Activated naive CD8-positive, alpha-beta T cell treated with anti-CD3 and anti-CD28 coated beads, Interleukin-2, amount 10 ng/mL, durations not matched to agents 7 days and 5 days (primary cell): Measurements from ENCODE around the gene MYO3B. TPM values are rescaled to one million over a fixed set of nuclear protein-coding genes. Genes with fewer than 3 reads are reported as not detected.

Source experiments
- ATAC-seq: fragments of 150-1000 bp; cut with Tn5 transposase; one replicate; pipeline ENCODE4 v1.10.0; 2021; ENCODE audit warnings: low read depth, moderate library complexity
- POLR2A ChIA-PET: fragments of 350-600 bp; sonication (Branson Sonifier 250); formaldehyde crosslinking; loops from one replicate; lab custom pipeline; 2021; ENCODE audit warnings: antibody characterized with exemption; lab: Charles Lee
- DNase-seq: peaks from one replicate; pipeline ENCODE4 v3.0.0; 2021
- H3K27ac Mint-ChIP-seq: one replicate; pipeline ENCODE4 v1.8.0; 2022; ENCODE audit warnings: mild to moderate bottlenecking, mixed read lengths
- H3K27me3 Mint-ChIP-seq: one replicate; pipeline ENCODE4 v1.8.0; 2022; ENCODE audit warnings: mild to moderate bottlenecking, moderate library complexity, mixed read lengths
- H3K36me3 Mint-ChIP-seq: one replicate; pipeline ENCODE4 v1.8.0; 2021; ENCODE audit warnings: mild to moderate bottlenecking, mixed read lengths
- H3K4me1 Mint-ChIP-seq: one replicate; pipeline ENCODE4 v1.8.0; 2021; ENCODE audit warnings: mixed read lengths
- H3K4me3 Mint-ChIP-seq: one replicate; pipeline ENCODE4 v1.8.0; 2022; ENCODE audit warnings: mild to moderate bottlenecking, moderate library complexity, mixed read lengths
- H3K9me3 Mint-ChIP-seq: one replicate; pipeline ENCODE4 v1.8.0; 2021; ENCODE audit warnings: mixed read lengths
- total RNA-seq, 2 experiments: library from RNA; stranded (reverse); gene quantifications; one replicate each; pipeline ENCODE4 v1.2.3, GENCODE V29; 2021

MYO3B gene, protein sequence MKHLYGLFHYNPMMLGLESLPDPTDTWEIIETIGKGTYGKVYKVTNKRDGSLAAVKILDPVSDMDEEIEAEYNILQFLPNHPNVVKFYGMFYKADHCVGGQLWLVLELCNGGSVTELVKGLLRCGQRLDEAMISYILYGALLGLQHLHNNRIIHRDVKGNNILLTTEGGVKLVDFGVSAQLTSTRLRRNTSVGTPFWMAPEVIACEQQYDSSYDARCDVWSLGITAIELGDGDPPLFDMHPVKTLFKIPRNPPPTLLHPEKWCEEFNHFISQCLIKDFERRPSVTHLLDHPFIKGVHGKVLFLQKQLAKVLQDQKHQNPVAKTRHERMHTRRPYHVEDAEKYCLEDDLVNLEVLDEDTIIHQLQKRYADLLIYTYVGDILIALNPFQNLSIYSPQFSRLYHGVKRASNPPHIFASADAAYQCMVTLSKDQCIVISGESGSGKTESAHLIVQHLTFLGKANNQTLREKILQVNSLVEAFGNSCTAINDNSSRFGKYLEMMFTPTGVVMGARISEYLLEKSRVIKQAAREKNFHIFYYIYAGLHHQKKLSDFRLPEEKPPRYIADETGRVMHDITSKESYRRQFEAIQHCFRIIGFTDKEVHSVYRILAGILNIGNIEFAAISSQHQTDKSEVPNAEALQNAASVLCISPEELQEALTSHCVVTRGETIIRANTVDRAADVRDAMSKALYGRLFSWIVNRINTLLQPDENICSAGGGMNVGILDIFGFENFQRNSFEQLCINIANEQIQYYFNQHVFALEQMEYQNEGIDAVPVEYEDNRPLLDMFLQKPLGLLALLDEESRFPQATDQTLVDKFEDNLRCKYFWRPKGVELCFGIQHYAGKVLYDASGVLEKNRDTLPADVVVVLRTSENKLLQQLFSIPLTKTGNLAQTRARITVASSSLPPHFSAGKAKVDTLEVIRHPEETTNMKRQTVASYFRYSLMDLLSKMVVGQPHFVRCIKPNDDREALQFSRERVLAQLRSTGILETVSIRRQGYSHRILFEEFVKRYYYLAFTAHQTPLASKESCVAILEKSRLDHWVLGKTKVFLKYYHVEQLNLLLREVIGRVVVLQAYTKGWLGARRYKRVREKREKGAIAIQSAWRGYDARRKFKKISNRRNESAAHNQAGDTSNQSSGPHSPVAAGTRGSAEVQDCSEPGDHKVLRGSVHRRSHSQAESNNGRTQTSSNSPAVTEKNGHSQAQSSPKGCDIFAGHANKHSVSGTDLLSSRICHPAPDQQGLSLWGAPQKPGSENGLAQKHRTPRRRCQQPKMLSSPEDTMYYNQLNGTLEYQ (N-terminal part only)
- under 1 TPM; 0.09 to 0.11 TPM for total RNA-seq

DNA sequence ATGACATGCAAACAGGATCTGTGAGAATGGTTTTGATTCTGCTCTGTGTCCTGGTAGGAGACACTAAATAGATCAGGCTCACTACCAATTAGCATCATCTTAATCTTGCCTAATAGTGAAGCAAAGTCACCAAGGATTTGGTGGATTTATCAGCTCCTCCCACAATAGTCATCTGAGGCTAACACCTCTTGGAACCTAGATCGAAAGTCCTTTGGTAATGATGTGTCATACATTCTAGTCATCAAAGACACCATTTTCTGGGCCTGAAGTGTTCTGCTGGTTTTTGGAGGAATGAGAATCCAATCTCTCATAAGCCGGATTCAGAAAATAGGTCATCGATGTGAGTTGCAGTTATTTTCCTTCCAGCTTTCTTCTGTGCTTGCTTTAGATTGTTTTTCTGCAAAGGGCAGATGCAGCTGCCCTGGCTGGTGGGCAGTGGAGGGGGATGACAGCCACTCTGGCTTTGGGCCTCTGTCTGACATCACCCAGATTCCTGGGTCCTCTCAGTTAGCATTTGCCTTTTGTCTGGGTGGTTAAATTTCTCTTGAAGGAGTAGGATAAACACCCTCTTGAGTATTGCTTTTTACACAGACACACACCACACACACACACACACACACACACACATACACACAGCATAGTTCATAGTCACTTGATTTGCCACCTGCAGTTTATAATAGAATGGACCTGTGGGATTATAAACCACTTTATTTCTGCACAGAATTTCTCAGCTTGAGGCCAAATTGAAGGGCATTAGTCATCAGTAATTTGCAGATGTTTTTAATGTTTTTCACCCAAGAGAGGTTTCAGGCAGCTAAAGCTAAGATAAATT is at the start of gene MYO3B:
MYO3B (plus strand) TSS at position 198 of the 832 bp plus-strand sequence; CDS start at position 339, 141 bp downstream.
- DNase-seq (no peak), ATAC-seq (peak; percentile 22)
- Mint-ChIP-seq H3K36me3 (no peaks in the 10 kb centered on the region), H3K27me3 (no peaks in the 10 kb centered on the region), H3K4me1 (peaks cover 3% of the 10 kb centered on the region), H3K4me3 (no peak within 1 kb of the TSS), H3K27ac (no peak within 1 kb of the TSS), H3K9me3 (peaks cover 2% of the 10 kb centered on the region)
- POLR2A ChIA-PET: no interaction called here

DNA sequence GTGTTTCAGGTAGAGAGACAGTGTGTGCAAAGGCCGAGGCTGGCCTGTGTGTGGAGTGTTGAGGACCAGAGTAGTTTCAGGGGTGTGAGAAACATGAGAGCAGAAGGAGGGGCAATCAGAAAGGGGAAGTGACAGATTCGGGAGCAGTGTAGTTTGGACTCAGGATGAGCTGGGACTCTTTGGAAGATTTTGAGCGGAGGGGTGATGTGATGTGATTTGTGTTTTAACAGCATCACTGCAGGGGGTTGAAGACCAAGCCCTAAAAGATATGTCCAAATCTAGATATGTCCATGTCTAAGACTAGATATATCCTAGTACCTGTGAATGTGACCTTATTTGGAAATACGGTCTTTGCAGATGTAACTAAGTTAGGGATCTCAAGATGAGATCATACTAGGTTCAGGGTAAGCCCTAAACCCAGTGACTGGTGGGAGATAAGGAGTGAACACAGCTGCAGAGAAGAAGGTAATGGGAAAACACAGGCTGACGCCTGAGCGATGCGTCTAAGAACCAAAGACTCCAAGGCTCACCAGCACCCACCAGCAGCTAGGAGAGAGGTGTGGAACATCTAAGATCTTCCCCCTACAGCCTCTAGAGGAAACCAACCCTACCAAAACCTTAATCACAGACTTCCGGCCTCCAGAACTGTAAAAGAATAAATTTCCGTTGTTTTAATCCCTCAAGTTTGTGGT is 38.5 kb upstream of the MYO3B start:
- ATAC-seq (no peak), DNase-seq (no peak)
- H3K27me3 Mint-ChIP-seq: peaks cover 4% of the 10 kb centered on the region
- H3K36me3 Mint-ChIP-seq: no peaks in the 10 kb centered on the region
- no peak overlapping the region for H3K4me3 Mint-ChIP-seq
- peak overlapping the region; percentile 59 for H3K27ac Mint-ChIP-seq
- POLR2A ChIA-PET: no interaction called here
- H3K4me1 Mint-ChIP-seq: peaks cover 6% of the 10 kb centered on the region
- H3K9me3 Mint-ChIP-seq: peaks cover under 1% of the 10 kb centered on the region

DNA sequence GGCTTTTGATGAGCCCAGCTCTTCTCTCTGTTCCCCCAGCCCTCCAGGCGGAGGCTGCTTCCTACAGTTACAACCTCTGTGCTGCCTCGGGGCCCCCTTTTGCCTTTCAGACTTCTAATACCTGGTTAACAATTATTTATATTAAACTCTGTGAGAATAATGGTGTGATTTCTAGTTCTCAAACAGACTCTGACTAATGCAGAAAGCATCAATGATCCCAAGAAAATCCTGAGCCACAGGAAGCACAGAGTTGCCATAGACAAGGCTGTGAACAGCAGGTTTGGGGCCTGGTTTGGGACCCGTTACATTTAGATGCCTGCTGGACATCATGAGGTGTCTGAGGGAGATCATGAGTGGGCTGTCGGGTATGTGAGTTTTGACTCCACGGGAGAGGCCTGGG is 37.4 kb upstream of the MYO3B start:
- H3K4me3 Mint-ChIP-seq: no peak overlapping the region
- no peaks in the 10 kb centered on the region for H3K36me3 Mint-ChIP-seq
- ATAC-seq: no peak
- POLR2A ChIA-PET: no interaction called here
- H3K27ac Mint-ChIP-seq: no peak overlapping the region
- H3K4me1 Mint-ChIP-seq: peaks cover 6% of the 10 kb centered on the region
- H3K27me3 Mint-ChIP-seq: peaks cover 7% of the 10 kb centered on the region
- no peaks in the 10 kb centered on the region for H3K9me3 Mint-ChIP-seq
- DNase-seq: no peak

DNA sequence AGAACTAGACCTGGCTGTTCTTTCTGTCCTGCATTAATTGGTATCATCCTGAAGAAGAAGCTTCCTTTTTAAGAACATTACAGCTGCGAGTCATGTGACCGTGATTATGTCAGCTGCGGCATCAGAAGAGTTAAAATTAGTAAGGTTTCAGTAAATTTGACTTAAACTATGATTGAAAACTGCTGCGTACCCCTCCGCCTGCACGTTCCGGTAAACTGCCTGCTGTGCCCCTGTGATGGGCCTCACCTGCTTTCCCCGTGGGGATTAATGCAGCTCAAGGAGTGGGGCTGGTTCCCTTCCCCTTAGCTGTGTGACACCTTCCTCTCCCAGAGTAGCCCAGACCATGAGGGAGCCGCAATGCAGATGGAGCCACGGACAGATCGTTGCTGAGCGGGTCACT is 36.1 kb upstream of the MYO3B start:
- Mint-ChIP-seq H3K36me3 (no peaks in the 10 kb centered on the region), H3K27ac (no peak overlapping the region), H3K4me3 (no peak overlapping the region), H3K9me3 (no peaks in the 10 kb centered on the region), H3K4me1 (peaks cover 6% of the 10 kb centered on the region), H3K27me3 (peaks cover 9% of the 10 kb centered on the region)
- ATAC-seq: no peak
- DNase-seq: no peak
- POLR2A ChIA-PET: no interaction called here

DNA sequence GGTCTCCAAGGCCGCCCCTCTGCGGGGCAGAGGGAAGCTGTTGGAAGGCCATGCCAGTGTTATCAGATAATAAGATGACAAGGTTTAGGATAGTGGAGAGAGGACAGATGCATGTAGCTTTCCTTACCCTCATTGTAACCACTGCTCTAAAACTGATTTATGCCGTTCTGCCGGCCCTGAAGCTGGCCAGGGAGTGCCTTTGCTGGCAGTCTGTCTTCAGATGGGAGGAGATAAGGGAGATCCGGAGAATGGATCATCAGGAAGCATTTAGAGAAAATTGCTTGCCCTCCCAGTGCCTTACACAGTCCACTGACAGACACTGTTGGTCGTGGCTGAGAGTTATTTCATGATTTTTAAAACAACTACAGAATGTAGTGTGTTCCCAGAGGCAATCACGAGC is 35.4 kb upstream of the MYO3B start:
- H3K9me3 Mint-ChIP-seq: no peaks in the 10 kb centered on the region
- no peak for ATAC-seq
- peaks cover 6% of the 10 kb centered on the region for H3K4me1 Mint-ChIP-seq
- H3K27ac Mint-ChIP-seq: no peak overlapping the region
- H3K4me3 Mint-ChIP-seq: no peak overlapping the region
- no peaks in the 10 kb centered on the region for H3K36me3 Mint-ChIP-seq
- peaks cover 9% of the 10 kb centered on the region for H3K27me3 Mint-ChIP-seq
- DNase-seq: no peak
- POLR2A ChIA-PET: no interaction called here

DNA sequence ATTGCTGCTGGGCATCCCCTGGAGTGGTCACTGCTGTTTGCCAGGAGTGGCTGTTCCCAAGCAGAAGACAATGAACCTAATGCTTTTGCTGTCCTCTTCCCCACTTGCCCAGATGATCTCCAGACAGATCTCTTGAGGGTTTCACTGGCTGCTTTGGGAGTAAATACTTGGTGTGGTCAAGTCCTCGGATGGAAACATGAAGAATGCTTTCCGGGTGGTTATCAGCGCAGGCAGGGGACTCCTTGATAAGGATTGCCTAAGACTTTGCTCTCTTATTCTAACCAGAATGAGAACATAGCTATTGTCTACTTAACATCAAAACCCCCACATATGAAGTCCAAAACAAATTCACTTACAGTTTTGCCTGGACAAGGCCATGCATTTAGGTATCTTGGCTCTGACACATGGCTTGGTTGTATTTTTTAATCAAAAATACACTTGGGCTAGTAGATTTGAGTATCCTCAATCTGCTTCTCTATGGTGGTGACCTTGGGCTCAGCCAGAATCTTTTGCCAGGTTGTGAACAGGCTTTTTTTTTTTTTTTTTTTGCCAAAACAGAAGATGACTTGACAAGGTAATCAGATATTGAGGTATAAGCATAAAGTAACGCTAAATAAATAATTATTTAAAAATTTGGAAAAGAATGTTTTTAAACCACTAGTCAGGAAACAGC is 34.8 kb upstream of the MYO3B start:
- Mint-ChIP-seq H3K9me3 (no peaks in the 10 kb centered on the region), H3K4me1 (peaks cover 6% of the 10 kb centered on the region), H3K36me3 (no peaks in the 10 kb centered on the region), H3K27me3 (peaks cover 9% of the 10 kb centered on the region), H3K4me3 (no peak overlapping the region), H3K27ac (no peak overlapping the region)
- DNase-seq (no peak), ATAC-seq (no peak)
- POLR2A ChIA-PET: no interaction called here

DNA sequence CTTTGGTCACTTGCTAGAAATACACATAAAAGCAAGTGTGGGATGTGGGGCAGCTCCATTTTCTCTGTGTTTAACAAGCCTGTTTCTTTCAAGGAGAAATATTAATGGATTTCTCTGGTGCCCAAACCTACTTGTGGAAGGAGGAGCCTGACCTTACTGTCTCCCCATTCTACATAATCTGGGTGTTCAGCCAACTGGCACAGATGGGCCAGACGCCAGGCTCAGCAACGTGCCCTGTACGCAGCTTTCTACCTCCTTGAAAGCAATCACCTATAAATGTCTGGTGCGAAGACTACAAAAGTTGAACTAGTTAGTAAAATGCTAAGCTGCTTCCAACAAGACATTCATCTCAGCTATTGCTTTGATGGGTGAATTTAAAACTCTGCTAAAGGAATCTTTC is 33.2 kb upstream of the MYO3B start:
- H3K27me3 Mint-ChIP-seq: peaks cover 7% of the 10 kb centered on the region
- ATAC-seq: no peak
- no peaks in the 10 kb centered on the region for H3K36me3 Mint-ChIP-seq
- no peak for DNase-seq
- H3K27ac Mint-ChIP-seq: no peak overlapping the region
- no peak overlapping the region for H3K4me3 Mint-ChIP-seq
- H3K9me3 Mint-ChIP-seq: no peaks in the 10 kb centered on the region
- POLR2A ChIA-PET: no interaction called here
- H3K4me1 Mint-ChIP-seq: peaks cover 3% of the 10 kb centered on the region

DNA sequence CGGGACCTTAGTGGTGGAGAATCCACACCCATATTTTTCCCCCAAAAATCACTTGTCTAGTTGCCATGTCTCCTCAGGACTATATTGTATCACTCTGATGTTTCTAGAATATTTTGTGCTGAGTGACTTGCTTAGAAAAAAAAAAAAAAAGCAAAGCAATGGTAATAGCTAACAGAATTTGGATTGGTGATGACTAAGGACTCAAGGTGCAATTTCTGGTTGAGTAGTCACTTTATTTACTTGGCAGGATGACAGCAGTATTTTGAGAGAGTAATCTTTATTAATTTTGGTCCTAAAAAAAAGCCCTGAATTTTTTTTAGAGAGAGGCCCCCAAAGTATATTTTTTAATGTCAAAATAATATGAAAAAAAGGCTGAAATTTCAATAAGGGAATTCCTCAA is 32.8 kb upstream of the MYO3B start:
- Mint-ChIP-seq H3K27ac (no peak overlapping the region), H3K27me3 (peaks cover 7% of the 10 kb centered on the region), H3K4me3 (no peak overlapping the region), H3K36me3 (no peaks in the 10 kb centered on the region), H3K4me1 (no peaks in the 10 kb centered on the region), H3K9me3 (no peaks in the 10 kb centered on the region)
- ATAC-seq (no peak), DNase-seq (no peak)
- POLR2A ChIA-PET: no interaction called here

DNA sequence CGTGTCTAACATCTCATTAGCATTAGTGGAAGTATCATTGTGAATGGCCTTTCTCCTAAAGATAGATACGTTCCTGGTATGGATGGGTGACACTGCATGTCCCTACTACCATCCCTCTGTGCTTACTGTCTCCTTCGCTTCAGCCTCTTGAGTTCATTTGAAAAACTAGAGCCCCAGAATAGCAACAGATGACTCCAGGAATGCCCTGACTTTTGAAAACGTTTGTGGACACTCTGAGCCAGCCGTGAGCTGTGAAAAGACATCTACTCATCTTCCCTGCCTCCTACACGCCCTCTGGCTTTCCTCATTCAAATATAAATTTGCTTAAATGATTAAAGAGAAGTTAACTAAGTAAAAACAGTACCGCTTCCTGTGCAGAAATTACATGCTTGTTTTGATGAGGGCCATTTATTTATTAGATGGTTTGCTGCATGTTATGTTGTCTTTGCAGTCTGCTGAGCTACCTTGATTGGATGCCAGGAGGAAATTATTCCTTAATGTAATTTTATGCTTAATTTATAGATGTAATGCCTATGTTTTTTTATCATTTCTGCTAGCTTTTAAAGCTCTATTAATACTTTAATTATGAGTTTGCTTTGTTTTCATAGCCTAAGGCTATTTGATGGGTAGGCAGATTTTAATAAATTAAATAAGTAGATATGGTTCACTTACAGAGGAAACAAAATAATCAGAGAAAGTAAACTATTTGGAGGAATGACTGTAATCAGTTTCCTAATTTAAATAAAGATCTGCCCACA is 32.1 kb upstream of the MYO3B start:
- H3K36me3 Mint-ChIP-seq: no peaks in the 10 kb centered on the region
- DNase-seq (no peak), ATAC-seq (no peak)
- H3K4me3 Mint-ChIP-seq: no peak overlapping the region
- H3K9me3 Mint-ChIP-seq: no peaks in the 10 kb centered on the region
- H3K27ac Mint-ChIP-seq: no peak overlapping the region
- no peaks in the 10 kb centered on the region for H3K4me1 Mint-ChIP-seq
- POLR2A ChIA-PET: no interaction called here
- peaks cover 7% of the 10 kb centered on the region for H3K27me3 Mint-ChIP-seq

DNA sequence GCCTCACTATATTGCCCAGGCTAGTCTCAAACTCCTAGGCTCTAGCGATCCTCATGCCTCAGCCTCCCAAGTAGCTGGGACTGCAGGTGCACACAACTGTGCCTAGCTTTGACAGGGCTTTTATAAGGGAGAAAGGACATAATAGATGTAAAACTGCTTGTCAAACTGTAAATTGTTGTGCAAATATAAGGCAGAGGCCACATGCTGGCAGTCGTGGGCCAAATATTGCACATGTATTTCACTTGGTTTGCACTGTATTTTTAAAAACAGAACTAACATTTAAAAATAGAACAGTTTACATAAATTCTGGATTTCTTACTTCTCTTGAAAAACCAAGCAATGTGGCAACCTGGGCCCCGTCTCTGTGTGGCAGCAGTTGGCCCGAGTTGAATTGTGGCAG is 31.2 kb upstream of the MYO3B start:
- H3K27ac Mint-ChIP-seq: no peak overlapping the region
- peaks cover 7% of the 10 kb centered on the region for H3K27me3 Mint-ChIP-seq
- H3K36me3 Mint-ChIP-seq: no peaks in the 10 kb centered on the region
- H3K9me3 Mint-ChIP-seq: no peaks in the 10 kb centered on the region
- H3K4me1 Mint-ChIP-seq: no peaks in the 10 kb centered on the region
- no peak for DNase-seq
- POLR2A ChIA-PET: no interaction called here
- no peak overlapping the region for H3K4me3 Mint-ChIP-seq
- ATAC-seq: no peak

DNA sequence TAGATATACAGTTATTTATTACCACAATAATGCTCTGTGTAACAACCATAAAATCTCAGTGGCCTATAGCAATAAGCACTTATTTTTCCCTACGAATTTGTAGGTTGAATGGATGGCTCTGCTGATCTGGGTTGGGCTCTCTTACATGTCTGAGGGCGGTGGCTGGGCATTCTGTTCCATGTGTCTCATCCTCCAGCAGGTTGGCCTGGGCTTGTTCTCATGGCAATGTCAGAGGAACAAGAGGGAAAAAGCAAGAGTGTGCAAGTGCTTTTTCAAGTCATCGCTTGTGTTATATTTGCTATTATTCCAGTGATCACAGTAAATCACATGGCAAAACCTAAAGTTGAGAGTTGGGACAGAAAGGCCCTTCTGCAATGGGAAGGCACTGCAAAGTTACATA is 30.4 kb upstream of the MYO3B start:
- H3K9me3 Mint-ChIP-seq: no peaks in the 10 kb centered on the region
- no peak overlapping the region for H3K4me3 Mint-ChIP-seq
- peaks cover 7% of the 10 kb centered on the region for H3K27me3 Mint-ChIP-seq
- no peak for DNase-seq
- no peak overlapping the region for H3K27ac Mint-ChIP-seq
- no peaks in the 10 kb centered on the region for H3K4me1 Mint-ChIP-seq
- POLR2A ChIA-PET: no interaction called here
- ATAC-seq: no peak
- H3K36me3 Mint-ChIP-seq: no peaks in the 10 kb centered on the region
